Peyer's patch (tissue), 4 donors: ENCODE results near the gene ATF7IP2.

Experiments used
- POLR2A ChIP-seq, 2 donors: fragments of 450-650 bp; IDR thresholded peaks; one replicate each; pipeline ENCODE4 v1.5.1; 2017; ENCODE audit warnings: antibody characterized with exemption in 2 of 2, mild to moderate bottlenecking in 2 of 2, moderate library complexity in 2 of 2
- TF ChIP-seq, protein P1 (sequence below), 6 experiments: fragments of 450-650 bp in 4 of 6; fragments of 200-600 bp in 2 of 6; sonication (generic) in 1 of 6; IDR thresholded peaks; one replicate each; pipeline ENCODE4 v1.5.1; 2017 to 2019; ENCODE audit warnings: antibody characterized with exemption in 6 of 6, mild to moderate bottlenecking in 3 of 6, moderate library complexity in 1 of 6

DNA sequence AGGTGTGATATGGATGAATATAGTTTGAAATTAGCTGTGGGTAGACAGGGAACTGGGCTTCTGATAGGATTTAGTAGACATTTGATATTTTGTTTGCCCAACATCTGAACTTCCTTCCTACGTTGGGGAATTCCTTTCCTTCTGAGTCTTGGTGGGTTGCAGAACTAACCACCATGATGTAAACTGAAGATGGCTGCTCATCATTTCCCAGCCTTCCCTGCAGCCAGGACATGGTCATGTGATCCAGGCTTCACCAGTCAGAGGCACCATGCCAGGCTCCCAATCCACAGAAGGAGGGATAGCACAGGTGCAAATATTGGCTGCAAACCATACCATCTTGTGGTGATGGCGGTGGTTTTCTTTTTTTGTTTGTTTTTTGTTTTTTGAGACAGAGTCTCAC is 137.1 kb downstream of the ATF7IP2 start:
- TF ChIP-seq, protein P1, sequence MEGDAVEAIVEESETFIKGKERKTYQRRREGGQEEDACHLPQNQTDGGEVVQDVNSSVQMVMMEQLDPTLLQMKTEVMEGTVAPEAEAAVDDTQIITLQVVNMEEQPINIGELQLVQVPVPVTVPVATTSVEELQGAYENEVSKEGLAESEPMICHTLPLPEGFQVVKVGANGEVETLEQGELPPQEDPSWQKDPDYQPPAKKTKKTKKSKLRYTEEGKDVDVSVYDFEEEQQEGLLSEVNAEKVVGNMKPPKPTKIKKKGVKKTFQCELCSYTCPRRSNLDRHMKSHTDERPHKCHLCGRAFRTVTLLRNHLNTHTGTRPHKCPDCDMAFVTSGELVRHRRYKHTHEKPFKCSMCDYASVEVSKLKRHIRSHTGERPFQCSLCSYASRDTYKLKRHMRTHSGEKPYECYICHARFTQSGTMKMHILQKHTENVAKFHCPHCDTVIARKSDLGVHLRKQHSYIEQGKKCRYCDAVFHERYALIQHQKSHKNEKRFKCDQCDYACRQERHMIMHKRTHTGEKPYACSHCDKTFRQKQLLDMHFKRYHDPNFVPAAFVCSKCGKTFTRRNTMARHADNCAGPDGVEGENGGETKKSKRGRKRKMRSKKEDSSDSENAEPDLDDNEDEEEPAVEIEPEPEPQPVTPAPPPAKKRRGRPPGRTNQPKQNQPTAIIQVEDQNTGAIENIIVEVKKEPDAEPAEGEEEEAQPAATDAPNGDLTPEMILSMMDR (IDR thresholded peaks at IDR 0.05), result no peak
- TF ChIP-seq POLR2A (IDR thresholded peaks at IDR 0.05), result no peak
